Coronary artery (tissue), 2 donors: ENCODE measurements around the gene C14orf39.

Source experiments
- DNase-seq: peaks from one replicate; pipeline ENCODE4 v3.0.0-alpha.2; 2017; ENCODE audit warnings: low spot score
- H3K27ac ChIP-seq, 2 donors: fragments of 200-600 bp; sonication (generic); one replicate each; pipeline ENCODE4 v1.5.1; 2016 to 2019
- H3K4me3 ChIP-seq: fragments of 200-600 bp; sonication (generic); 2 replicates; pipeline ENCODE4 v1.5.1; 2016; ENCODE audit warnings: mild to moderate bottlenecking, moderate library complexity
- CTCF ChIP-seq: fragments of 200-600 bp; sonication (generic); IDR thresholded peaks from one replicate; pipeline ENCODE4 v1.5.1; 2019; ENCODE audit warnings: antibody characterized with exemption

C14orf39 gene

DNA sequence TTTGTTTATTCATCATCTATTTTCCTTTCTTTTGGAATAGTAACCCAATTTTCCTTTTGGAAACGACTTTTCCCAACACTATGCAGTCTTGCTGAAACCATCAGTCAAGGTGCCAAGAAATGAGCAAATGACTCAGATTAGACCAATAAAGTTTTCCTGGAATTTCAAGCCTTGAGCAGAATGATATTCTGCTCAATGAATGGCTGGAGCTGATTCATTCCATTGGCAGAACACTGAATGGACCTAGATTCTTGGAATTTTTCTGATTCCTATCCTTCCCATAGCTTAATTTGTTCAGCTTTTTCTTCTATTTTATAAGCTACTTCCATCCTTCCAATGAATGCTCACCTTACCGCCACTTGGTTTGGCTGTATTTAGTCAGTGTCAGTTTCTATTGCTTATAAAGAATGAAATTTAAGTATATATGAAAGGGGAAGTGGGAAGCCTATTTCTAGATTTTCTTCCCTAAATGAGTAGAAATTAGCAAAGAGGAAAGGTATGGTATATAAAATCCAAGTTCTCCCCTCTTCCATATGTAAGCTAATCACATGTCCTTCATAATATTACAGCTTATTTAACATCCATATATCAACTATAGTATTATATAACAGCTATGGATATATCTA, 89.0 kb downstream of the C14orf39 start:
- DNase-seq, result no peak
- Histone ChIP-seq H3K27ac (no peak overlapping the region), H3K4me3 (no peak overlapping the region)
- TF ChIP-seq CTCF, result no peak
